ENCODE measurements around the gene UGP2.
"Not testable (repeated sequence)": the region's sequence is repeated elsewhere in the genome, so short reads cannot be mapped to it uniquely, and the experiment has no call there.

UGP2 gene

GRCh38 chr2:63840785-63841253 is 877 bp upstream of the UGP2 start:
- peak; percentile 99 for DNase-seq

GRCh38 chr2:63842149-63843061 is 709 bp downstream of the UGP2 start:
- peak; percentile 63 for DNase-seq

- DNase-seq = no peak
Observed at GRCh38 chr2:63843093-63843492, 1.4 kb downstream of the UGP2 start.

- no peak for DNase-seq
Observed at GRCh38 chr2:63843791-63844190, 2.1 kb downstream of the UGP2 start.

- no peak for DNase-seq
Observed at GRCh38 chr2:63844616-63845015, 2.9 kb downstream of the UGP2 start.

- DNase-seq = no peak
Observed at GRCh38 chr2:63845866-63846265, 4.2 kb downstream of the UGP2 start.

GRCh38 chr2:63846487-63846886 is 4.8 kb downstream of the UGP2 start:
- DNase-seq = no peak

GRCh38 chr2:63847571-63847970 is 5.9 kb downstream of the UGP2 start:
- not testable (repeated sequence) for DNase-seq

- no peak for DNase-seq
Observed at GRCh38 chr2:63849381-63850203, 7.9 kb downstream of the UGP2 start.

- no peak for DNase-seq
Observed at GRCh38 chr2:63850204-63850571, 8.5 kb downstream of the UGP2 start.

- DNase-seq = no peak
Observed at GRCh38 chr2:63850649-63851048, 9.0 kb downstream of the UGP2 start.

GRCh38 chr2:63851691-63852311 is 10.1 kb downstream of the UGP2 start:
- no peak for DNase-seq

GRCh38 chr2:63853527-63854310 is 12.0 kb downstream of the UGP2 start:
- DNase-seq = no peak

GRCh38 chr2:63855418-63856302 is 14.0 kb downstream of the UGP2 start:
- no peak for DNase-seq

- no peak for DNase-seq
Observed at GRCh38 chr2:63856303-63856603, 14.6 kb downstream of the UGP2 start.

GRCh38 chr2:63858291-63858690 is 16.6 kb downstream of the UGP2 start:
- no peak for DNase-seq

- DNase-seq = peak; percentile 80
Observed at GRCh38 chr2:63861220-63861822, 19.6 kb downstream of the UGP2 start.

- no peak for DNase-seq
Observed at GRCh38 chr2:63862806-63863205, 21.1 kb downstream of the UGP2 start.

- DNase-seq = no peak
Observed at GRCh38 chr2:63863707-63864106, 22.0 kb downstream of the UGP2 start.

- DNase-seq = no peak
Observed at GRCh38 chr2:63865159-63865799, 23.6 kb downstream of the UGP2 start.
